ENCODE results near the gene DTWD2. TPM values are rescaled to one million over a fixed set of nuclear protein-coding genes. Genes with fewer than 3 reads are reported as not detected.
"Not testable (repeated sequence)": the region's sequence is repeated elsewhere in the genome, so short reads cannot be mapped to it uniquely, and the experiment has no call there.

The DTWD2 gene
- total RNA-seq, 1 experiment from 2014 or later: 5.8 TPM

- no peaks in the 10 kb centered on the region for H4K20me1 ChIP-seq (ENCODE audit: insufficient read depth, low read depth, low read length)
- no peak overlapping the region for H3K4me3 ChIP-seq (ENCODE audit: low read length)
- no peak overlapping the region for H3K4me2 ChIP-seq (ENCODE audit: low read depth, low read length, poor library complexity, severe bottlenecking)
- no peak overlapping the region for H3K9ac ChIP-seq (ENCODE audit: low read length)
- H3K27me3 ChIP-seq (ENCODE audit: low read length): no peaks in the 10 kb centered on the region
- no peaks in the 10 kb centered on the region for H3K79me2 ChIP-seq (ENCODE audit: low read length)
- no peak overlapping the region for H3K27ac ChIP-seq (ENCODE audit: low read length)
- H3K9me2 ChIP-seq (replicated peaks; ENCODE audit: insufficient read depth, low read length): no peaks in the 10 kb centered on the region
- H2AFZ ChIP-seq (ENCODE audit: low read length): no peak overlapping the region
- no peak for DNase-seq
- no peaks in the 10 kb centered on the region for H3K36me3 ChIP-seq (ENCODE audit: insufficient read depth, low read length)
- H3K4me1 ChIP-seq (ENCODE audit: low read length): no peaks in the 10 kb centered on the region
- no peaks in the 10 kb centered on the region for H3K9me3 ChIP-seq (ENCODE audit: low read length)
These were observed 85.5 kb downstream of the DTWD2 start for GRCh38 chr5:118902656-118903438.

GRCh38 chr5:118894709-118895108 is 93.6 kb downstream of the DTWD2 start:
- Histone ChIP-seq H3K27ac (ENCODE audit: low read length) (no peak overlapping the region), H4K20me1 (ENCODE audit: insufficient read depth, low read depth, low read length) (0 out of 2 replicates have a peak, but pooled peaks cover 2% of the 10 kb centered on the region), H3K4me2 (ENCODE audit: low read depth, low read length, poor library complexity, severe bottlenecking) (no peak overlapping the region), H3K27me3 (ENCODE audit: low read length) (no peaks in the 10 kb centered on the region), H3K9ac (ENCODE audit: low read length) (no peak overlapping the region), H3K4me3 (ENCODE audit: low read length) (no peak overlapping the region), H2AFZ (ENCODE audit: low read length) (no peak overlapping the region), H3K4me1 (ENCODE audit: low read length) (peaks cover 3% of the 10 kb centered on the region), H3K9me3 (ENCODE audit: low read length) (no peaks in the 10 kb centered on the region), H3K79me2 (ENCODE audit: low read length) (no peaks in the 10 kb centered on the region), H3K36me3 (ENCODE audit: insufficient read depth, low read length) (no peaks in the 10 kb centered on the region), H3K9me2 (replicated peaks; ENCODE audit: insufficient read depth, low read length) (no peaks in the 10 kb centered on the region)
- DNase-seq: no peak

GRCh38 chr5:118891252-118891651 is 97.1 kb downstream of the DTWD2 start:
- no peak overlapping the region for H3K27ac ChIP-seq (ENCODE audit: low read length)
- H3K27me3 ChIP-seq (ENCODE audit: low read length): no peaks in the 10 kb centered on the region
- H2AFZ ChIP-seq (ENCODE audit: low read length): no peak overlapping the region
- H3K9ac ChIP-seq (ENCODE audit: low read length): no peak overlapping the region
- H3K36me3 ChIP-seq (ENCODE audit: insufficient read depth, low read length): no peaks in the 10 kb centered on the region
- H3K9me3 ChIP-seq (ENCODE audit: low read length): no peaks in the 10 kb centered on the region
- H3K4me2 ChIP-seq (ENCODE audit: low read depth, low read length, poor library complexity, severe bottlenecking): no peak overlapping the region
- DNase-seq: no peak
- no peaks in the 10 kb centered on the region for H3K79me2 ChIP-seq (ENCODE audit: low read length)
- no peak overlapping the region for H3K4me3 ChIP-seq (ENCODE audit: low read length)
- peaks cover 3% of the 10 kb centered on the region for H3K4me1 ChIP-seq (ENCODE audit: low read length)
- H4K20me1 ChIP-seq (ENCODE audit: insufficient read depth, low read depth, low read length): 0 out of 2 replicates have a peak, but pooled peaks cover 2% of the 10 kb centered on the region
- no peaks in the 10 kb centered on the region for H3K9me2 ChIP-seq (replicated peaks; ENCODE audit: insufficient read depth, low read length)

GRCh38 chr5:118889165-118889564 is 99.2 kb downstream of the DTWD2 start:
- H3K4me1 ChIP-seq (ENCODE audit: low read length): peaks cover 3% of the 10 kb centered on the region
- H3K4me3 ChIP-seq (ENCODE audit: low read length): no peak overlapping the region
- H3K9me3 ChIP-seq (ENCODE audit: low read length): no peaks in the 10 kb centered on the region
- no peak overlapping the region for H3K9ac ChIP-seq (ENCODE audit: low read length)
- H3K36me3 ChIP-seq (ENCODE audit: insufficient read depth, low read length): no peaks in the 10 kb centered on the region
- no peak overlapping the region for H3K4me2 ChIP-seq (ENCODE audit: low read depth, low read length, poor library complexity, severe bottlenecking)
- no peak overlapping the region for H2AFZ ChIP-seq (ENCODE audit: low read length)
- no peaks in the 10 kb centered on the region for H3K9me2 ChIP-seq (replicated peaks; ENCODE audit: insufficient read depth, low read length)
- H3K27me3 ChIP-seq (ENCODE audit: low read length): no peaks in the 10 kb centered on the region
- H4K20me1 ChIP-seq (ENCODE audit: insufficient read depth, low read depth, low read length): no peaks in the 10 kb centered on the region
- no peak overlapping the region for H3K27ac ChIP-seq (ENCODE audit: low read length)
- no peak for DNase-seq
- no peaks in the 10 kb centered on the region for H3K79me2 ChIP-seq (ENCODE audit: low read length)

- H3K36me3 ChIP-seq (ENCODE audit: insufficient read depth, low read length): no peaks in the 10 kb centered on the region
- H3K4me1 ChIP-seq (ENCODE audit: low read length): peaks cover 3% of the 10 kb centered on the region
- no peaks in the 10 kb centered on the region for H3K9me2 ChIP-seq (replicated peaks; ENCODE audit: insufficient read depth, low read length)
- H4K20me1 ChIP-seq (ENCODE audit: insufficient read depth, low read depth, low read length): no peaks in the 10 kb centered on the region
- H3K9ac ChIP-seq (ENCODE audit: low read length): no peak overlapping the region
- no peaks in the 10 kb centered on the region for H3K79me2 ChIP-seq (ENCODE audit: low read length)
- no peak for DNase-seq
- no peak overlapping the region for H3K27ac ChIP-seq (ENCODE audit: low read length)
- H3K4me2 ChIP-seq (ENCODE audit: low read depth, low read length, poor library complexity, severe bottlenecking): no peak overlapping the region
- H3K9me3 ChIP-seq (ENCODE audit: low read length): no peaks in the 10 kb centered on the region
- H3K27me3 ChIP-seq (ENCODE audit: low read length): no peaks in the 10 kb centered on the region
- H3K4me3 ChIP-seq (ENCODE audit: low read length): no peak overlapping the region
- H2AFZ ChIP-seq (ENCODE audit: low read length): no peak overlapping the region
These were observed 99.8 kb downstream of the DTWD2 start for GRCh38 chr5:118888556-118888955.

GRCh38 chr5:118883362-118883761 is 105.0 kb downstream of the DTWD2 start:
- Histone ChIP-seq H3K4me3 (ENCODE audit: low read length) (no peak overlapping the region), H3K79me2 (ENCODE audit: low read length) (no peaks in the 10 kb centered on the region), H3K27me3 (ENCODE audit: low read length) (no peaks in the 10 kb centered on the region), H3K4me1 (ENCODE audit: low read length) (no peaks in the 10 kb centered on the region), H3K27ac (ENCODE audit: low read length) (no peak overlapping the region), H3K9me2 (replicated peaks; ENCODE audit: insufficient read depth, low read length) (no peaks in the 10 kb centered on the region), H3K36me3 (ENCODE audit: insufficient read depth, low read length) (no peaks in the 10 kb centered on the region), H2AFZ (ENCODE audit: low read length) (no peak overlapping the region), H4K20me1 (ENCODE audit: insufficient read depth, low read depth, low read length) (no peaks in the 10 kb centered on the region), H3K9me3 (ENCODE audit: low read length) (no peaks in the 10 kb centered on the region), H3K9ac (ENCODE audit: low read length) (no peak overlapping the region), H3K4me2 (ENCODE audit: low read depth, low read length, poor library complexity, severe bottlenecking) (no peak overlapping the region)
- no peak for DNase-seq

- no peaks in the 10 kb centered on the region for H3K27me3 ChIP-seq (ENCODE audit: low read length)
- no peak for DNase-seq
- H3K4me1 ChIP-seq (ENCODE audit: low read length): no peaks in the 10 kb centered on the region
- no peak overlapping the region for H3K4me2 ChIP-seq (ENCODE audit: low read depth, low read length, poor library complexity, severe bottlenecking)
- no peaks in the 10 kb centered on the region for H3K36me3 ChIP-seq (ENCODE audit: insufficient read depth, low read length)
- H2AFZ ChIP-seq (ENCODE audit: low read length): no peak overlapping the region
- no peaks in the 10 kb centered on the region for H3K79me2 ChIP-seq (ENCODE audit: low read length)
- no peaks in the 10 kb centered on the region for H3K9me2 ChIP-seq (replicated peaks; ENCODE audit: insufficient read depth, low read length)
- no peaks in the 10 kb centered on the region for H4K20me1 ChIP-seq (ENCODE audit: insufficient read depth, low read depth, low read length)
- H3K9me3 ChIP-seq (ENCODE audit: low read length): no peaks in the 10 kb centered on the region
- H3K4me3 ChIP-seq (ENCODE audit: low read length): no peak overlapping the region
- no peak overlapping the region for H3K27ac ChIP-seq (ENCODE audit: low read length)
- no peak overlapping the region for H3K9ac ChIP-seq (ENCODE audit: low read length)
These were observed 105.7 kb downstream of the DTWD2 start for GRCh38 chr5:118882666-118883065.

- not testable (repeated sequence) for H3K79me2 ChIP-seq (ENCODE audit: low read length); H3K9me3 ChIP-seq (ENCODE audit: low read length); H3K4me3 ChIP-seq (ENCODE audit: low read length); H3K4me2 ChIP-seq (ENCODE audit: low read depth, low read length, poor library complexity, severe bottlenecking); DNase-seq; H3K4me1 ChIP-seq (ENCODE audit: low read length); H3K9me2 ChIP-seq (replicated peaks; ENCODE audit: insufficient read depth, low read length); H3K27me3 ChIP-seq (ENCODE audit: low read length); H3K27ac ChIP-seq (ENCODE audit: low read length); H3K9ac ChIP-seq (ENCODE audit: low read length); H4K20me1 ChIP-seq (ENCODE audit: insufficient read depth, low read depth, low read length); H2AFZ ChIP-seq (ENCODE audit: low read length); H3K36me3 ChIP-seq (ENCODE audit: insufficient read depth, low read length)
These were observed 111.5 kb downstream of the DTWD2 start for GRCh38 chr5:118876852-118877251.

Data from Karpas-422 (cell line).